CD4-positive, alpha-beta T cell treated with Interleukin-1 beta for 1 hour (primary cell): ENCODE results near the gene LDLRAD3.
"Not testable (repeated sequence)": the region's sequence is repeated elsewhere in the genome, so short reads cannot be mapped to it uniquely, and the experiment has no call there.

ENCODE experiments used
- DNase-seq, 2 donors: peaks; one replicate each; pipeline ENCODE4 v3.0.0-alpha.2; 2020 to 2022

The LDLRAD3 gene

GRCh38 chr11:35998634-35999033, 54.8 kb downstream of the LDLRAD3 start:
- no peak for DNase-seq

- no peak for DNase-seq
Measured at GRCh38 chr11:36000616-36001190, 56.8 kb downstream of the LDLRAD3 start.

- no peak for DNase-seq
Measured at GRCh38 chr11:36002196-36002595, 58.3 kb downstream of the LDLRAD3 start.

- no peak for DNase-seq
Measured at GRCh38 chr11:36002796-36003195, 58.9 kb downstream of the LDLRAD3 start.

GRCh38 chr11:36006556-36006955, 62.7 kb downstream of the LDLRAD3 start:
- DNase-seq: no peak

GRCh38 chr11:36007127-36007655, 63.3 kb downstream of the LDLRAD3 start:
- DNase-seq: no peak

- DNase-seq: no peak
Measured at GRCh38 chr11:36008584-36008983, 64.7 kb downstream of the LDLRAD3 start.

- DNase-seq: no peak
Measured at GRCh38 chr11:36009473-36009872, 65.6 kb downstream of the LDLRAD3 start.

GRCh38 chr11:36010010-36010740, 66.3 kb downstream of the LDLRAD3 start:
- no peak for DNase-seq

- no peak for DNase-seq
Measured at GRCh38 chr11:36011574-36011973, 67.7 kb downstream of the LDLRAD3 start.

- DNase-seq: no peak
Measured at GRCh38 chr11:36012455-36012854, 68.6 kb downstream of the LDLRAD3 start.

- no peak for DNase-seq
Measured at GRCh38 chr11:36012979-36013378, 69.1 kb downstream of the LDLRAD3 start.

GRCh38 chr11:36013446-36013845, 69.6 kb downstream of the LDLRAD3 start:
- not testable (repeated sequence) for DNase-seq

- DNase-seq: no peak
Measured at GRCh38 chr11:36013950-36014897, 70.4 kb downstream of the LDLRAD3 start.

GRCh38 chr11:36014898-36015665, 71.2 kb downstream of the LDLRAD3 start:
- DNase-seq: no peak

GRCh38 chr11:36015799-36016198, 71.9 kb downstream of the LDLRAD3 start:
- DNase-seq: no peak

GRCh38 chr11:36016263-36016662, 72.4 kb downstream of the LDLRAD3 start:
- no peak for DNase-seq

GRCh38 chr11:36016709-36017108, 72.8 kb downstream of the LDLRAD3 start:
- no peak for DNase-seq

GRCh38 chr11:36019005-36019596, 75.2 kb downstream of the LDLRAD3 start:
- DNase-seq: no peak

- no peak for DNase-seq
Measured at GRCh38 chr11:36019722-36020121, 75.9 kb downstream of the LDLRAD3 start.

GRCh38 chr11:36022882-36023281, 79.0 kb downstream of the LDLRAD3 start:
- no peak for DNase-seq

GRCh38 chr11:36023922-36024321, 80.1 kb downstream of the LDLRAD3 start:
- no peak for DNase-seq
